Measurements from ENCODE around the gene HNRNPUL1. TPM values are rescaled to one million over a fixed set of nuclear protein-coding genes. Genes with fewer than 3 reads are reported as not detected.

The HNRNPUL1 gene
- total RNA-seq, 1 donor from 2014 or later, result 49.6 TPM

DNA sequence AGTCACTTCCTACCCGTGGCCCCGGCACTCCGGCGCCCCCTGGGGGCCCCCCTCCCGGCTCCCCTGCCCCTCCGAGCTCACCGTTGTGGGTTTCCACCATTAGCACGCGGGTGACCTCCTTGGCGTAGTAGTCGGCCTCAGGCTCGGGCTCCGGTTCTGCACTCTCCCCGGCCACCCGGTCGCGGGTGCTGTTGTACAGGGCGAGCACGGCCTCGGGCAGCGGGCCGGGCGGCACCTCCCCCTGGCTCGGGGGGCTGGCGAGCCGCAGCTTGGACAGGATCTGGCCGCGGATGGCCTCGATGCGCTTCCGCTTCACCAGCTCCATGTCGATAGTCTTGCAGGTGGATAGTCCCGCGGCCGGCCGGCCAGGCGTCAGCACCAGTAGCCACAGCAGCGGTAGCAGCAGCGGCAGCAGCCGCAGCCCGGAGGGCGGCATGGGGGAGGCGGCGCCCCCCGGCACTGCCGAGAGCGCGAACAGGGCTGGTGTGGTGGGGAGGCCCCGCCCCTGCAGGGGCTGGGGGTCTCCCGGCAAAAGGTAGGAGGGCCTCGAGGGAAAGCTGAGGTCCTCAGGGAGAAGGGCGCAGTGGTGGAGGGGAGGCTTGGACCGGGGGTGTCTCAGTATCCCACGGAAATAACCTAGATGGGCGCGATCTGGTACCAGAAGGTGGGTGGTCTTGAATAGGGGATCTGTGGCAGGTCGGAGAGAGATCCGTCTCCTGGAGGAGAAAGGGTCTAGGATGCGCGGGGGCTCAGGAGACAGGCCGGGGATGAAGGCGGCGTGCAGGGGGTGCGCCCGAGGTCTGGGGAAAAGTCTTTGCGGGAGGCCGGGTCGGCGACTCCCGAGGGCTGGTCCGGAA lies 88.7 kb downstream of the HNRNPUL1 start:
- DNase-seq (ENCODE audit: low read depth in 2 of 2), result peak in 1 of 2 donors; percentile 67

GRCh38 chr19:41353466-41354342 lies 89.5 kb downstream of the HNRNPUL1 start, which contains the start of gene TGFB1:
TSS of gene TGFB1 (minus strand) at chr19:41353922. CDS start at chr19:41353044, 878 bp downstream.
- peak; percentile 55 to 90 for DNase-seq (ENCODE audit: low read depth in 2 of 2)

DNA sequence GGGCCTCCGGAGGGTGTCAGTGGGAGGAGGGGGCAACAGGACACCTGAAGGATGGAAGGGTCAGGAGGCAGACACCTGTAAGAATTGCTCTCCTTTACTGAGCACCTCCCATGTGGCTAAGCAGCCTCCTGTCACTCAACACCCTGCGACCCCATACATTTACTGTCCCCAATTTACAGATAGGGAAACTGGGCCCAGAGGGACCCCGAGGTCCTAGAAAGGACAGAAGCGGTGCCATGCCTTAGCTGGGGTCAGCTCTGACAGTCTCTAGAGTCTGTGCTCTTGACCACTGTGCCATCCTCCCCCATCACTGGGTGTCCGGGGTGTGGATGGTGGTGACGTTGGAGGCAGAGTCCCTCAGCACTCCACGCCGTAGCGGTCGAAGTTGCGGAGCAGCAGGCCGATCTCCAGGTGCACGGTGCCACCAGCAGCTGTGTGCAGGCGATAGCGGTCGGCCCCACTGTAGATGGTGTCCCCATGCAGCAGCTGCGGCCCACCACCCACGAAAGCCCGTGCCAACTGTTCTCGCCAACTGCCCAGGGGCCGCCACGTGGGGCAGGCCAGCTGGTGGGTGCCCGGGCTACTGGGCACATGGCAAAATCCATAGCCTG lies 90.3 kb downstream of the HNRNPUL1 start:
- no peak for DNase-seq (ENCODE audit: low read depth in 2 of 2)

GRCh38 chr19:41355035-41355434 lies 90.9 kb downstream of the HNRNPUL1 start:
- DNase-seq (ENCODE audit: low read depth in 2 of 2), result no peak

- no peak for DNase-seq (ENCODE audit: low read depth in 2 of 2)
Measured at GRCh38 chr19:41355802-41356201, 91.6 kb downstream of the HNRNPUL1 start.

DNA sequence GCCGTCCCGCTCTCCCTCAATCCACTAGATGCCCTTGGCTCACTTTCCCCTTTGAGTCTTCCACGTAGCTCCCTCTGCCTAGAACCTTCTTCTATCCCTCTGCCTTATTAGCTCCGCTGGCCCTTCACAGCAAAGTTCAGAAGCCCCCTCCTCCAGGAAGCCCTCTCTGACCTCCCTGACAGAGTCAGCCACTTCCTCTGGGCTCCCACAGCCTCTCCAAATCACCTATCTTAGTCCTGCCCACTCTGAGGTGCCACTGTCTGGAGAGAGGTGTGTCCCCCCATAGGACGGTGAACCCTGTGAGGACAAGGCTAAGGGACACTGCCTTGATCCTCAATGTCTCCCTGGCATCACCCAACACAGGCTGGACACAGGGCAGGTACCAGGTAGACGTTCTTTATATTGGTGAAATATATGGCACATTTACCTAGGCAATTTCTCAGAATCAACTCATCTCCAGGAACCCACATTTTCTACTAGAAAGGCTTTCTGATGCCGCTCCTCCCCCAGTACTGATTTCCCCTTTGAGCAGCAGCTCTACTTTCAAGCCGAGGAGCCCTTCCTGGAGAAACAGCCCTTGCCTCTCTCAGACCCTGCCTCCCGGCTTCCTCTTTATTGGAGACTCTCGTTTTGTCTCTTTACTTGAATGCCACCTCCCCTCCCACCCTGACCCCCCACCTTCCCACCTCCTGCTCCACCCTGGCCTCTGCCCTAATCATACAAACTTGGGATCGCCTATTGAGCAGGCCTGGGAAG lies 93.0 kb downstream of the HNRNPUL1 start:
- no peak for DNase-seq (ENCODE audit: low read depth in 2 of 2)

Other genes with a start within 250 kb of the HNRNPUL1 start
- not detected in 2 replicates for gene CYP2A13, start 175.9 kb upstream of the HNRNPUL1 start, total RNA-seq
- not detected in 2 replicates for gene CYP2F1, start 149.9 kb upstream of the HNRNPUL1 start, total RNA-seq
- 0.38 and 0.39 TPM in 2 replicates for gene CYP2S1, start 71.2 kb upstream of the HNRNPUL1 start, total RNA-seq
- gene AXL, start 45.1 kb upstream of the HNRNPUL1 start, total RNA-seq, result 5.8 and 24.9 TPM in 2 replicates
- 4.5 and 7.7 TPM in 2 replicates for gene CCDC97, start 45.8 kb downstream of the HNRNPUL1 start, total RNA-seq
- 20.8 and 67.1 TPM in 2 replicates for gene TGFB1, start 89.5 kb downstream of the HNRNPUL1 start, total RNA-seq
- gene B9D2, start 99.8 kb downstream of the HNRNPUL1 start, total RNA-seq, result 5.9 and 6.7 TPM in 2 replicates
- gene TMEM91, start 112.2 kb downstream of the HNRNPUL1 start, total RNA-seq, result 2.5 and 3.9 TPM in 2 replicates
- gene EXOSC5, start 133.0 kb downstream of the HNRNPUL1 start, total RNA-seq, result 13.8 and 15.7 TPM in 2 replicates
- gene BCKDHA, start 133.4 kb downstream of the HNRNPUL1 start, total RNA-seq, result 35.8 and 49.2 TPM in 2 replicates
- 1.9 and 2.9 TPM in 2 replicates for gene B3GNT8, start 163.0 kb downstream of the HNRNPUL1 start, total RNA-seq
- 36.7 and 41.6 TPM in 2 replicates for gene DMAC2, start 175.5 kb downstream of the HNRNPUL1 start, total RNA-seq
- gene ERICH4, start 178.8 kb downstream of the HNRNPUL1 start, total RNA-seq, result not detected in 2 replicates

Data from dermis microvascular lymphatic vessel endothelial cell (primary cell).